Activated CD8-positive, alpha-beta T cell treated with anti-CD3 and anti-CD28 coated beads for 36 hours (primary cell): ENCODE measurements around the gene KMT5B. TPM values are rescaled to one million over a fixed set of nuclear protein-coding genes. Genes with fewer than 3 reads are reported as not detected.

Source experiments
- ATAC-seq: fragments of 200-7000 bp; cut with Tn5 transposase; one replicate; pipeline ENCODE4 v1.10.0; 2021; ENCODE audit warnings: mild to moderate bottlenecking, moderate library complexity
- CTCF ChIA-PET: fragments of 350-600 bp; sonication (Branson Sonifier 250); formaldehyde crosslinking; loops from one replicate; lab custom pipeline; 2021; ENCODE audit warnings: antibody characterized with exemption; lab: Charles Lee
- POLR2A ChIA-PET: fragments of 350-600 bp; sonication (Branson Sonifier 250); formaldehyde crosslinking; loops from one replicate; lab custom pipeline; 2021; ENCODE audit warnings: antibody characterized with exemption; lab: Charles Lee
- DNase-seq: peaks from one replicate; pipeline ENCODE4 v3.0.0-alpha.2; 2020
- H3K27ac Mint-ChIP-seq: one replicate; pipeline ENCODE4 v1.8.0; 2021; ENCODE audit warnings: mild to moderate bottlenecking, mixed read lengths
- H3K27me3 Mint-ChIP-seq: one replicate; pipeline ENCODE4 v1.8.0; 2021; ENCODE audit warnings: mixed read lengths
- H3K36me3 Mint-ChIP-seq: one replicate; pipeline ENCODE4 v1.8.0; 2021; ENCODE audit warnings: low read depth, mixed read lengths
- H3K4me1 Mint-ChIP-seq: one replicate; pipeline ENCODE4 v1.8.0; 2021; ENCODE audit warnings: low read depth, mixed read lengths
- H3K4me3 Mint-ChIP-seq: one replicate; pipeline ENCODE4 v1.8.0; 2021; ENCODE audit warnings: mild to moderate bottlenecking, moderate library complexity, mixed read lengths
- H3K9me3 Mint-ChIP-seq: one replicate; pipeline ENCODE4 v1.8.0; 2021; ENCODE audit warnings: mixed read lengths
- CTCF ChIP-seq: fragments of 200-600 bp; IDR thresholded peaks from one replicate; pipeline ENCODE4 v1.8.0; 2022; ENCODE audit warnings: antibody characterized with exemption, mild to moderate bottlenecking
- intact Hi-C: fragments of 100-400 bp; cut with micrococcal nuclease; formaldehyde crosslinking; loops from one replicate; pipeline ENCODE4 v1.10.0; 2022
- total RNA-seq, 2 experiments: library from RNA; stranded (reverse); gene quantifications; one replicate each; pipeline ENCODE4 v1.2.3, GENCODE V29; 2021

The KMT5B gene
- total RNA-seq, 2 experiments from 2014 or later: 16.9 to 17.9 TPM

GRCh38 chr11:68146704-68147474, 66.2 kb downstream of the KMT5B start:
- H3K4me1 Mint-ChIP-seq: peaks cover 7% of the 10 kb centered on the region
- CTCF ChIA-PET: interaction anchor here (1.1 kb wide), 1 partner anchor 59 kb away, joined by 3 read pairs; no protein-coding TSS in a partner anchor
- no peak for ATAC-seq
- no peak overlapping the region for H3K27ac Mint-ChIP-seq
- no peak for DNase-seq
- no peaks in the 10 kb centered on the region for H3K9me3 Mint-ChIP-seq
- intact Hi-C loops: no loop called here
- H3K27me3 Mint-ChIP-seq: no peaks in the 10 kb centered on the region
- no peak overlapping the region for H3K4me3 Mint-ChIP-seq
- no peak for TF ChIP-seq CTCF
- POLR2A ChIA-PET: no interaction called here
- no peaks in the 10 kb centered on the region for H3K36me3 Mint-ChIP-seq

- ATAC-seq (no peak), DNase-seq (no peak)
- H3K4me3 Mint-ChIP-seq: no peak overlapping the region
- CTCF ChIA-PET: no interaction called here
- POLR2A ChIA-PET: no interaction called here
- H3K27ac Mint-ChIP-seq: no peak overlapping the region
- H3K36me3 Mint-ChIP-seq: no peaks in the 10 kb centered on the region
- intact Hi-C loops: no loop called here
- TF ChIP-seq CTCF: no peak
- peaks cover 13% of the 10 kb centered on the region for H3K4me1 Mint-ChIP-seq
- H3K9me3 Mint-ChIP-seq: no peaks in the 10 kb centered on the region
- H3K27me3 Mint-ChIP-seq: no peaks in the 10 kb centered on the region
Measured at GRCh38 chr11:68146010-68146540, 67.0 kb downstream of the KMT5B start.

GRCh38 chr11:68145120-68145866, 67.8 kb downstream of the KMT5B start:
- no peak for ATAC-seq
- Mint-ChIP-seq H3K27ac (no peak overlapping the region), H3K27me3 (no peaks in the 10 kb centered on the region), H3K4me1 (peaks cover 13% of the 10 kb centered on the region), H3K9me3 (no peaks in the 10 kb centered on the region), H3K4me3 (no peak overlapping the region), H3K36me3 (no peaks in the 10 kb centered on the region)
- intact Hi-C loops: no loop called here
- ChIA-PET POLR2A (no interaction called here), CTCF (no interaction called here)
- no peak for TF ChIP-seq CTCF
- DNase-seq: no peak

GRCh38 chr11:68143310-68143689, 69.8 kb downstream of the KMT5B start:
- ATAC-seq: no peak

More at GRCh38 chr11:68143310-68143689, 69.8 kb downstream of the KMT5B start:
- DNase-seq: no peak
- Mint-ChIP-seq H3K4me1 (peaks cover 13% of the 10 kb centered on the region), H3K36me3 (no peaks in the 10 kb centered on the region), H3K27ac (no peak overlapping the region), H3K27me3 (no peaks in the 10 kb centered on the region), H3K9me3 (no peaks in the 10 kb centered on the region), H3K4me3 (no peak overlapping the region)
- intact Hi-C loops: no loop called here
- CTCF ChIA-PET: no interaction called here
- POLR2A ChIA-PET: no interaction called here
- TF ChIP-seq CTCF: no peak
